HepG2 (cell line): ENCODE measurements around the gene MILR1. TPM values are rescaled to one million over a fixed set of nuclear protein-coding genes. Genes with fewer than 3 reads are reported as not detected.

Experiments used
- AHR ChIP-seq: IDR thresholded peaks from 2 replicates; pipeline ENCODE4 v1.6.1; 2018; ENCODE audit warnings: missing genetic modification reagents, missing compliant biosample characterization
- ATF3 ChIP-seq: sonication (generic); formaldehyde crosslinking; IDR thresholded peaks from 2 replicates; pipeline ENCODE4 v1.4.0; 2020; ENCODE audit warnings: missing genetic modification reagents
- CEBPG ChIP-seq: IDR thresholded peaks from 2 replicates; pipeline ENCODE4 v1.6.1; 2016
- DRAP1 ChIP-seq: IDR thresholded peaks from 2 replicates; pipeline ENCODE4 v1.6.1; 2016; ENCODE audit warnings: missing genetic modification reagents, missing compliant biosample characterization
- EP300 ChIP-seq, 3 experiments: sonication (generic) in 1 of 3; formaldehyde crosslinking in 1 of 3; IDR thresholded peaks; 2 replicates each; pipeline versions ENCODE4 v1.5.1 to v1.6.1; 2011 to 2020; ENCODE audit warnings: low read depth in 2 of 3, low read length in 2 of 3, borderline replicate concordance in 1 of 3, improper control_type of control experiment in 1 of 3, mild to moderate bottlenecking in 1 of 3, missing genetic modification reagents in 1 of 3, moderate library complexity in 1 of 3
- HOXA5 ChIP-seq: sonication (generic); formaldehyde crosslinking; IDR thresholded peaks from 2 replicates; pipeline ENCODE4 v1.4.0; 2020; ENCODE audit warnings: missing genetic modification reagents
- HOXD1 ChIP-seq: sonication (generic); formaldehyde crosslinking; IDR thresholded peaks from 2 replicates; pipeline ENCODE4 v1.5.0; 2020; ENCODE audit warnings: missing genetic modification reagents
- KDM4B ChIP-seq: sonication (generic); formaldehyde crosslinking; IDR thresholded peaks from 2 replicates; pipeline ENCODE4 v1.4.0; 2020; ENCODE audit warnings: missing genetic modification reagents
- LCORL ChIP-seq, 2 experiments: fragments of 450-650 bp in 1 of 2; sonication (generic) in 1 of 2; formaldehyde crosslinking in 1 of 2; IDR thresholded peaks; 2 replicates each; pipeline versions ENCODE4 v1.5.0 to v1.6.1; 2017 to 2020; ENCODE audit warnings: antibody characterized with exemption in 1 of 2, missing genetic modification reagents in 1 of 2
- NCOA1 ChIP-seq: sonication (generic); formaldehyde crosslinking; IDR thresholded peaks from 2 replicates; pipeline ENCODE4 v1.9.0; 2021; ENCODE audit warnings: missing genetic modification reagents
- NFKB2 ChIP-seq: sonication (generic); formaldehyde crosslinking; IDR thresholded peaks from 2 replicates; pipeline ENCODE4 v1.4.0; 2020; ENCODE audit warnings: missing genetic modification reagents, borderline replicate concordance
- NR2F6 ChIP-seq, 2 experiments: IDR thresholded peaks; 2 replicates each; pipeline ENCODE4 v1.6.1; 2016; ENCODE audit warnings: antibody characterized with exemption in 1 of 2, mild to moderate bottlenecking in 1 of 2
- REPIN1 ChIP-seq: sonication (generic); formaldehyde crosslinking; IDR thresholded peaks from 2 replicates; pipeline ENCODE4 v1.8.0; 2022; ENCODE audit warnings: missing genetic modification reagents, low read depth, mild to moderate bottlenecking, borderline replicate concordance
- USF2 ChIP-seq, 2 experiments: sonication (generic) in 1 of 2; formaldehyde crosslinking in 1 of 2; IDR thresholded peaks; 2 replicates each; pipeline versions ENCODE4 v1.5.1 to v1.6.1; 2011 to 2020; ENCODE audit warnings: borderline replicate concordance in 1 of 2, low read depth in 1 of 2, low read length in 1 of 2, mild to moderate bottlenecking in 1 of 2, missing genetic modification reagents in 1 of 2, moderate library complexity in 1 of 2
- ZFP36 ChIP-seq: fragments of 150-350 bp; IDR thresholded peaks from 2 replicates; pipeline ENCODE4 v1.6.1; 2018; ENCODE audit warnings: borderline replicate concordance, low read length, low read depth; ENCODE audit not compliant: partially characterized antibody
- ZNF362 ChIP-seq: sonication (generic); formaldehyde crosslinking; IDR thresholded peaks from 2 replicates; pipeline ENCODE4 v1.4.0; 2020; ENCODE audit warnings: missing genetic modification reagents, mild to moderate bottlenecking, borderline replicate concordance
- ZNF562 ChIP-seq: sonication (generic); formaldehyde crosslinking; IDR thresholded peaks from 2 replicates; pipeline ENCODE4 v1.8.0; 2022; ENCODE audit warnings: missing genetic modification reagents, borderline replicate concordance
- ZNF615 ChIP-seq: sonication (generic); formaldehyde crosslinking; IDR thresholded peaks from 2 replicates; pipeline ENCODE4 v1.5.0; 2020; ENCODE audit warnings: mild to moderate bottlenecking, missing genetic modification reagents, borderline replicate concordance
- ZNF639 ChIP-seq: conservative IDR thresholded peaks from 2 replicates; pipeline ENCODE4 v1.6.1; 2018; ENCODE audit warnings: missing genetic modification reagents
- ZNF691 ChIP-seq: sonication (generic); formaldehyde crosslinking; IDR thresholded peaks from 2 replicates; pipeline ENCODE4 v1.4.0; 2020; ENCODE audit warnings: missing genetic modification reagents, low read depth, mild to moderate bottlenecking, borderline replicate concordance
- polyA plus RNA-seq, 8 experiments: library from polyadenylated mRNA; depleted of rRNA in 3 of 8; stranded (reverse) in 7 of 8; unstranded in 1 of 8; fragments of >200 nt; fragmentation: Illumina TruSeq in 4 of 8; extraction: Trizol in 4 of 8; gene quantifications; 2 replicates each; pipeline versions ENCODE4 v1.2.1 to v1.2.3, GENCODE V29; 2011 to 2016; ENCODE audit warnings: low read depth in 4 of 8, missing spikeins in 1 of 8, mixed read lengths in 1 of 8; ENCODE audit not compliant: insufficient read depth in 1 of 8
- total RNA-seq, 5 experiments: library from RNA; depleted of rRNA; stranded (reverse); fragments of >200 nt; fragmentation: Illumina TruSeq; extraction: Trizol; gene quantifications; 2 replicates each; pipeline ENCODE4 v1.2.3, GENCODE V29; 2016; ENCODE audit warnings: low read depth in 1 of 5

Gene MILR1
- total and polyA plus RNA-seq, 2 of the 13 experiments (the other 11 are each of a cell fraction or from before 2014, with no cell fraction given) = 0.27 to 1.7 TPM

- TF ChIP-seq LCORL (IDR thresholded peaks at IDR 0.05) (no peak), LCORL (CRISPR knock-in tag; IDR thresholded peaks at IDR 0.05) (no peak), ZNF639 (CRISPR knock-in tag) (0 out of 2 replicates have a peak, but pooled peaks have one; percentile 21), NFKB2 (CRISPR knock-in tag) (0 out of 2 replicates have a peak, but pooled peaks have one; percentile 21), ATF3 (CRISPR knock-in tag) (no peak), ZNF362 (no peak), AHR (no peak), HOXD1 (CRISPR knock-in tag) (0 out of 2 replicates have a peak, but pooled peaks have one; percentile 36), KDM4B (CRISPR knock-in tag) (0 out of 2 replicates have a peak, but pooled peaks have one; percentile 67), EP300 (IDR thresholded peaks at IDR 0.05; ENCODE audit: low read depth in 2 of 2, low read length in 2 of 2) (no peak), EP300 (CRISPR knock-in tag; IDR thresholded peaks at IDR 0.05; ENCODE audit: borderline replicate concordance) (peak; percentile 23; the same call in 1 of the 2 replicates), DRAP1 (CRISPR knock-in tag) (no peak), REPIN1 (peak; percentile 34; the same call in 1 of the 2 replicates), NR2F6 (IDR thresholded peaks at IDR 0.05) (no peak; the same call in 1 of the 2 replicates), NR2F6 (CRISPR knock-in tag; IDR thresholded peaks at IDR 0.05) (0 out of 2 replicates have a peak, but pooled peaks have one; percentile 7), HOXA5 (CRISPR knock-in tag) (peak; percentile 63; the same call in 1 of the 2 replicates), CEBPG (CRISPR knock-in tag) (0 out of 2 replicates have a peak, but pooled peaks have one; percentile 2), ZNF691 (peak; percentile 57; the same call in 1 of the 2 replicates), NCOA1 (CRISPR knock-in tag) (no peak), ZNF615 (CRISPR knock-in tag) (no peak; the same call in 1 of the 2 replicates), ZFP36 (no peak), ZNF562 (CRISPR knock-in tag) (no peak), USF2 (IDR thresholded peaks at IDR 0.05; ENCODE audit: low read depth, low read length) (no peak), USF2 (CRISPR knock-in tag; IDR thresholded peaks at IDR 0.05; ENCODE audit: borderline replicate concordance) (no peak)
These were observed 56.7 kb downstream of the MILR1 start (continued) for GRCh38 chr17:64505340-64506200.
